ENCODE results near the gene INVS. TPM values are rescaled to one million over a fixed set of nuclear protein-coding genes. Genes with fewer than 3 reads are reported as not detected.
"Not testable (repeated sequence)": the region's sequence is repeated elsewhere in the genome, so short reads cannot be mapped to it uniquely, and the experiment has no call there.

The INVS gene
- total and polyA plus RNA-seq, 2 donors: 7.4 to 59.3 TPM

- Histone ChIP-seq H3K27ac (ENCODE audit: low read depth) (no peak overlapping the region), H3K4me3 (ENCODE audit: low read depth, low read length) (no peak overlapping the region), H3K36me3 (ENCODE audit: insufficient read depth) (no peaks in the 10 kb centered on the region), H3K4me1 (ENCODE audit: insufficient read depth) (no peaks in the 10 kb centered on the region)
- WGBS: 82% methylated on average over 2 of the region's 2 CpGs
- DNase-seq (ENCODE audit: extremely low spot score): no peak
Observed at GRCh38 chr9:100070104-100071041, 28.7 kb upstream of the INVS start.

DNA sequence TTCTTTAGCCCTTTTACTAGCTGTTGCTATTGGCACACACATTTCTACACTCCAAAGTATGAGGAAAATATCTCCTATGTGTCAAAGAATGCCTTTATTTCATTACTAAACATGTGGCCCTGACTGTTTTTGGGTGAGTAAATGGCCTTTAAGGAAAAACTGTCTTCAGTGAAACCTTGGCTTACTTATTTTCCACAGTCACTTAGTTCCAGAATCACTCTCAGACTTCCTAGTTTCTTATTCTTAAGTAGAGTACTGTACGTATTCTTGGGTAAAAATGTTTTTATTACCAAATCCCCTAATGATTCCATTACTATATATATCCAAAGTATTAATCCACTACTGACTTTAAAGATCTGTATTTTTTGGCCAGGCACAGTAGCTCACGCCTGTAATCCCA lies 27.8 kb upstream of the INVS start:
- no peaks in the 10 kb centered on the region for H3K36me3 ChIP-seq (ENCODE audit: insufficient read depth)

GRCh38 chr9:100072805-100073204 lies 26.2 kb upstream of the INVS start:
- Histone ChIP-seq H3K4me3 (ENCODE audit: low read depth, low read length) (no peak overlapping the region), H3K4me1 (ENCODE audit: insufficient read depth) (no peaks in the 10 kb centered on the region), H3K27ac (ENCODE audit: low read depth) (no peak overlapping the region), H3K36me3 (ENCODE audit: insufficient read depth) (no peaks in the 10 kb centered on the region)
- no peak for DNase-seq (ENCODE audit: extremely low spot score)
- WGBS: 69% methylated on average over 2 of the region's 2 CpGs

More for the DNA sequence above, 27.8 kb upstream of the INVS start:
- no peak overlapping the region for H3K27ac ChIP-seq (ENCODE audit: low read depth)
- no peak for DNase-seq (ENCODE audit: extremely low spot score)
- WGBS: 77% methylated on average over 2 of the region's 2 CpGs
- no peak overlapping the region for H3K4me3 ChIP-seq (ENCODE audit: low read depth, low read length)
- H3K4me1 ChIP-seq (ENCODE audit: insufficient read depth): no peaks in the 10 kb centered on the region

DNA sequence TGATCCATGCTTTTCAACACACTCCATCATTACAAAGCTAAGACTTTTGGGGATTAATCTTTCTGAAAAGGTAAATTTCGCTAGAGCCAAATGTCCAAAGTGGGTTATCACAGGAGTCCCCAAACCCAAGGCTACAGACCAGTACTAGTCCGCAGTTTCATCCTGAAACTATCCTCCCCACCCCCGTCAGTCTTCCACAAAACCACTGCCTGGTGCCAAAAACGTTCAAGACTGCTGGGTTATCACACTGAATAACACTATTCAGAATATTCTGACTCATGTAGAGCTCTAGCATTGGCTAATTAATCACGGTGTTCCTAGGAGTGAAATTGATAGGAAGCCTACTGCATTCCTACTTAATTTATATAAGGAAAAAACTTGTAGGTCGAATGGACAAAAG lies 24.9 kb upstream of the INVS start:
- 75% methylated on average over 6 of the region's 6 CpGs for WGBS
- no peak for DNase-seq (ENCODE audit: extremely low spot score)
- no peaks in the 10 kb centered on the region for H3K4me1 ChIP-seq (ENCODE audit: insufficient read depth)

DNA sequence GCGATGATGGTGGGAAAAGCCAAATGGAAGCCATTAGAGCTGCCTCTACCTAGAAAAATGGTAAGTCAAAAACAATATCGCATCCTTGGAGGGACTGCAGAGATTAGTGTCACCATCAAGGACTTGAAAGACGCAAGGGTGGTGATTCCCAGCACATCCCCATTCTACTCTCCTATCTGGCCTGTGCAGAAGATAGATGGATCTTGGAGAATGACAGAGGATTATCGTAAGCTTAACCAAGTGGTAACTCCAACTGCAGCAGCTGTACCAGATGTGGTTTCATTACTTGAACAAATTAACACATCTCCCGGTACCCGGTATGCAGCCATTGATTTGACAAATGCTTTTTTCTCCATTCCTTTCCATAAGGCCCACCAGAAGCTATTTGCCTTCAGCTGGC lies 24.1 kb upstream of the INVS start:
- H3K36me3 ChIP-seq (ENCODE audit: insufficient read depth): no peaks in the 10 kb centered on the region
- no peak for DNase-seq (ENCODE audit: extremely low spot score)
- H3K4me1 ChIP-seq (ENCODE audit: insufficient read depth): no peaks in the 10 kb centered on the region
- WGBS: 98% methylated on average over 6 of the region's 6 CpGs
- H3K27ac ChIP-seq (ENCODE audit: low read depth): no peak overlapping the region
- H3K4me3 ChIP-seq (ENCODE audit: low read depth, low read length): no peak overlapping the region

More for the DNA sequence above, 24.9 kb upstream of the INVS start:
- no peak overlapping the region for H3K27ac ChIP-seq (ENCODE audit: low read depth)
- H3K36me3 ChIP-seq (ENCODE audit: insufficient read depth): no peaks in the 10 kb centered on the region
- H3K4me3 ChIP-seq (ENCODE audit: low read depth, low read length): no peak overlapping the region

DNA sequence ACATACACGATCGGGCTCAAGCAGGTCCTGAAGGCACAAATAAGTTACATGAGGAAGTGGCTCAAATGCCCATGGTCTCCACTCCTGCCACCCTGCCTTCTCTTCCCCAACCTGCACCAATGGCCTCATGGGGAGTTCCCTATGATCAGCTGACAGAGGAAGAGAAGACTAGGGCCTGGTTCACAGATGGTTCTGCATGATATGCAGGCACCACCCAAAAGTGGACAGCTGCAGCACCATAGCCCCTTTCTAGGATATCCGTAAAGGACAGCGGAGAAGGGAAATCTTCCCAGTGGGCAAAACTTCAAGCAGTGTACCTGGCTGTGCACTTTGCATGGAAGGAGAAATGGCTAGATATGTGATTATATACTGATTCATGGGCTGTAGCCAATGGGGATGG lies 22.8 kb upstream of the INVS start:
- H3K4me3 ChIP-seq (ENCODE audit: low read depth, low read length); H3K4me1 ChIP-seq (ENCODE audit: insufficient read depth); DNase-seq (ENCODE audit: extremely low spot score); H3K36me3 ChIP-seq (ENCODE audit: insufficient read depth); H3K27ac ChIP-seq (ENCODE audit: low read depth): not testable (repeated sequence)
- WGBS: 95% methylated on average over 4 of the region's 4 CpGs

DNA sequence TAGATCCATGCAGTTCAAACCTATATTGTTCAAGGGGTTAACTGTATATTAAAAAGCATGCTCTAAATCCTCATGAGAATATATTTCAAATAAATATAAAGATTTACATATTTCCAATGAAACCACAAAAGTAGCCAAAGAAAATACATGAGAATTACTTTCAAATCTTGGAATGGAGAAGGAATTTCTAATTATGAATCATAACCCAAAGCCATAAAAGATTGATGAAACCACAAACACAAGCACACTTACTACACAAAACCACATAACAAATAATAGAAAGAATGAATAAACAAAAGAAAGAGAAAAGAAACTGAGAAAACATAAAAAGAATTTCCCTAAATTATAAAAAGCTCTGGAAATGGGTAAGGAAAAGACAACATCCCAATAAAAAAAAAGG lies 16.3 kb upstream of the INVS start:
- peaks cover 2% of the 10 kb centered on the region for H3K4me1 ChIP-seq (ENCODE audit: insufficient read depth)
- DNase-seq (ENCODE audit: extremely low spot score): no peak
- no peak overlapping the region for H3K27ac ChIP-seq (ENCODE audit: low read depth)

GRCh38 chr9:100083448-100084127 lies 15.5 kb upstream of the INVS start:
- H3K4me3 ChIP-seq (ENCODE audit: low read depth, low read length): no peak overlapping the region
- 82% methylated on average over 5 of the region's 5 CpGs for WGBS
- no peak overlapping the region for H3K27ac ChIP-seq (ENCODE audit: low read depth)
- no peaks in the 10 kb centered on the region for H3K36me3 ChIP-seq (ENCODE audit: insufficient read depth)
- DNase-seq (ENCODE audit: extremely low spot score): no peak
- H3K4me1 ChIP-seq (ENCODE audit: insufficient read depth): peaks cover 2% of the 10 kb centered on the region

More for the DNA sequence above, 16.3 kb upstream of the INVS start:
- Histone ChIP-seq H3K4me3 (ENCODE audit: low read depth, low read length) (no peak overlapping the region), H3K36me3 (ENCODE audit: insufficient read depth) (no peaks in the 10 kb centered on the region)

DNA sequence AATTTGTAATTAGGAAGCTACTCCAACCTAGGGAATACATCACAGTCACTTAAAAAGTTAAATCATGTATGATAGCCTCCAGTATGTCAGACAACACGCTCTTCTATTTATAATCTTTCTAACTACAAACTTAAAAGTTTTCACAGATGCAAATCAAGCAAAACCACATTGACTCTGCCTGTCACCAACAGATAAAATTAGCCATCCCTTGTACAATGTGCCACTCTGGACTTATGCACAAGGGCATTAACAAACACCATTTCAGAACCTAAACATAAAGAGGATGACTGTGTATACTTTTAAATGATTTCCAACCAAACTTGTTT lies 15.0 kb upstream of the INVS start:
- H3K4me3 ChIP-seq (ENCODE audit: low read depth, low read length): no peak overlapping the region
- no peak for DNase-seq (ENCODE audit: extremely low spot score)
- peaks cover 2% of the 10 kb centered on the region for H3K4me1 ChIP-seq (ENCODE audit: insufficient read depth)
- no peaks in the 10 kb centered on the region for H3K36me3 ChIP-seq (ENCODE audit: insufficient read depth)
- 88% methylated on average over 1 of the region's 1 CpG for WGBS
- no peak overlapping the region for H3K27ac ChIP-seq (ENCODE audit: low read depth)

DNA sequence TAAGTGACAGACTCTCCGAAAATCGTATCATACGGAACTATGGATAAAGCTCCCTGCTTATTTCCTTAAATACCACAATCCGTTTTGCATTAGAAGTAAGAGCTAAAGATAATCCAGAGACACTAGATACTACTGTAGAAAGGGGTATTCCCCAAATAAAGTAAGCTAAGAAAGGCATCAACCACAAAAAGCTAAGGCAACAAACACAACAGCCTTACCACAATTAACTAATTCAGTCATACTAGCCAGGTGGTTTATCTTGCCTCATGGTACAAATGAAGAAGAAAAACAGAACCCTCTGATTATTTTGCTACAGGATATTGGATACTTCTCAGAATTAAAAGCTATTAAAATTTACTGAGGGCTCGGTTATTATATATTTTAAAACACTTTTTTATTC lies 14.3 kb upstream of the INVS start:
- no peak overlapping the region for H3K27ac ChIP-seq (ENCODE audit: low read depth)
- H3K4me3 ChIP-seq (ENCODE audit: low read depth, low read length): no peak overlapping the region
- WGBS: 87% methylated on average over 5 of the region's 5 CpGs
- no peaks in the 10 kb centered on the region for H3K36me3 ChIP-seq (ENCODE audit: insufficient read depth)
- H3K4me1 ChIP-seq (ENCODE audit: insufficient read depth): peaks cover 2% of the 10 kb centered on the region
- DNase-seq (ENCODE audit: extremely low spot score): no peak

DNA sequence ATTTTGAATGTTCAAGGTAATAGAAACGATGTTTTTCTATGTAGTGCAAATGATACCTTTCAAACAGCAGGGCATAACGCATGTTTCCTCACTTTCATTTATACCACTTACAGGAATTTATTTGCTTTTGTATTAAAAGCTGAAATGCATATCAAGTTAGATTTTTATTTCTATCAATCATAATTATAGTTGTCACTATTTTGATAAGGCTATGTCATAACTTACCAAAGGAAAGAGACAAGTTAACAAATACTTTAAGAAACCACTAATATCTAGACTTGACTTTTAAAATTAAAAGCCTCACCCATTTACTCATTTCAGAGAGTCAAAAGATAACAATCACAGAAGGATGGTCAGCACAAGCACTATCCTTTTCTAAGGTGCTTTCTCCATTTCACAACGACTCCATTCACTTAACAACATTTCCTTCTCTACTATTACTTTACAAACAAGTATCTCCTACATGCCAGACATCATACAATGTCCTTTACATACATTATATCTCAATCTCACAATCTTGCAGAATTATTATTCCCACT lies 12.9 kb upstream of the INVS start:
- WGBS: 91% methylated on average over 3 of the region's 3 CpGs

GRCh38 chr9:100087218-100087617 lies 11.8 kb upstream of the INVS start:
- H3K4me1 ChIP-seq (ENCODE audit: insufficient read depth): peaks cover 2% of the 10 kb centered on the region
- H3K4me3 ChIP-seq (ENCODE audit: low read depth, low read length): no peak overlapping the region
- H3K27ac ChIP-seq (ENCODE audit: low read depth): no peak overlapping the region
- DNase-seq (ENCODE audit: extremely low spot score): no peak
- WGBS: 82% methylated on average over 1 of the region's 1 CpG
- no peaks in the 10 kb centered on the region for H3K36me3 ChIP-seq (ENCODE audit: insufficient read depth)

More for the DNA sequence above, 12.9 kb upstream of the INVS start:
- Histone ChIP-seq H3K4me1 (ENCODE audit: insufficient read depth) (peaks cover 2% of the 10 kb centered on the region), H3K27ac (ENCODE audit: low read depth) (no peak overlapping the region), H3K36me3 (ENCODE audit: insufficient read depth) (no peaks in the 10 kb centered on the region), H3K4me3 (ENCODE audit: low read depth, low read length) (no peak overlapping the region)
- no peak for DNase-seq (ENCODE audit: extremely low spot score)

- no peak overlapping the region for H3K4me3 ChIP-seq (ENCODE audit: low read depth, low read length)
- H3K4me1 ChIP-seq (ENCODE audit: insufficient read depth): no peaks in the 10 kb centered on the region
- DNase-seq (ENCODE audit: extremely low spot score): no peak
- no peak overlapping the region for H3K27ac ChIP-seq (ENCODE audit: low read depth)
- no peaks in the 10 kb centered on the region for H3K36me3 ChIP-seq (ENCODE audit: insufficient read depth)
- WGBS: 86% methylated on average over 4 of the region's 4 CpGs
Observed at GRCh38 chr9:100088202-100088601, 10.8 kb upstream of the INVS start.

DNA sequence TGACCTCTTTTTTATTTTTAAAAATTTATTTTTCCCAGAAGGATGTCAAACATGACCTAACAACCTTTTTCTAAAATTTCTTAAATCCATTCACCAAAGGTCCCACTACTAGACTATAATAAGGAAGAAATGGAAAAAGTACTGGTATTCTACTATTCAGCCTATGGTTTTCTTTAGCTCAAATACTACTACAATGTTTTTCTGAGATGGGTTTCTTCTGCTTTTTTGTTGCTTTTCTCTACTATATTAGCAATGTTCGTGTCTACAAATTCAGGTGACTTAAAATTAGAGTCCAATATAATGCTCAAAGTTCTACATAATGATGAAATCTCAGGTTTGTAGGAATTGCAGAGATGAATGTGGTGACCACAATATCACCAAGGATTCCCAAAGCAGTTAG lies 8.2 kb upstream of the INVS start:
- Histone ChIP-seq H3K36me3 (ENCODE audit: insufficient read depth) (no peaks in the 10 kb centered on the region), H3K4me3 (ENCODE audit: low read depth, low read length) (no peak overlapping the region), H3K27ac (ENCODE audit: low read depth) (no peak overlapping the region), H3K4me1 (ENCODE audit: insufficient read depth) (no peaks in the 10 kb centered on the region)
- DNase-seq (ENCODE audit: extremely low spot score): no peak
- 97% methylated on average over 1 of the region's 1 CpG for WGBS

All from urinary bladder (tissue), 4 donors.